K562 (cell line): ENCODE data around the gene TSHR. TPM values are rescaled to one million over a fixed set of nuclear protein-coding genes. Genes with fewer than 3 reads are reported as not detected.
A peak's percentile ranks its signal among the peaks of the same experiment; 100 is the strongest.

Experiments
- ATAC-seq: fragments of 200-7000 bp; cut with Tn5 transposase; 3 replicates; pipeline ENCODE4 v1.9.1; 2020; ENCODE audit warnings: moderate library complexity
- BruUV-seq: library from RNA; stranded (reverse); fragments of 400-500 nt; replicated peaks from 2 replicates; lab custom pipeline; 2021; lab: Mats Ljungman, UMichigan
- CTCF ChIA-PET: fragments of 300-600 bp; formaldehyde crosslinking; extraction: SDS; loops from one replicate; lab custom pipeline; 2021; ENCODE audit warnings: low intra/inter-chr PET ratio; lab: Yijun Ruan, JAX
- POLR2A ChIA-PET: fragments of 300-600, 350-650 bp; sonication (Branson Sonifier 250); formaldehyde crosslinking; extraction: SDS; loops from one replicate; lab custom pipeline; 2021; ENCODE audit warnings: antibody characterized with exemption, inconsistent platforms; lab: Yijun Ruan, JAX
- DNase-seq, 4 experiments: peaks; one replicate each; pipeline versions ENCODE4 v3.0.0 to v3.0.0-alpha.2; 2011 to 2018; ENCODE audit warnings: low spot score in 3 of 4, mixed read lengths in 3 of 4; ENCODE audit errors: extremely low read depth in 1 of 4
- FAIRE-seq: peaks from 2 replicates; lab custom pipeline; 2011; peaks lifted over from hg19 to GRCh38; lab: Jason Lieb, UNC
- H2AFZ ChIP-seq: 2 replicates; pipeline ENCODE4 v1.6.0; 2011; ENCODE audit warnings: low read depth, low read length, control low read depth, inconsistent platforms
- H3K27ac ChIP-seq: fragments of 200-600 bp; 3 replicates; pipeline ENCODE4 v1.8.0; 2011; ENCODE audit warnings: low read depth, mild to moderate bottlenecking, control low read depth, inconsistent platforms, low read length, moderate library complexity, mixed read lengths; ENCODE audit errors: extremely low read depth
- H3K27me3 ChIP-seq, 2 experiments: fragments of 300-600 bp in 1 of 2; 2 replicates in 1 of 2; 3 replicates in 1 of 2; pipeline versions ENCODE4 v1.6.0 to v1.8.0; 2011; ENCODE audit warnings: inconsistent platforms in 2 of 2, low read length in 2 of 2, mild to moderate bottlenecking in 1 of 2, mixed read lengths in 1 of 2, moderate library complexity in 1 of 2; ENCODE audit not compliant: control insufficient read depth in 2 of 2, insufficient read depth in 2 of 2
- H3K36me3 ChIP-seq: fragments of 300-600 bp; 3 replicates; pipeline ENCODE4 v1.8.0; 2011; ENCODE audit warnings: mild to moderate bottlenecking, low read length, inconsistent platforms; ENCODE audit not compliant: control insufficient read depth, insufficient read depth
- H3K4me1 ChIP-seq, 2 experiments: fragments of 200-600 bp in 1 of 2; replicated peaks in 1 of 2; 2 replicates in 1 of 2; 3 replicates in 1 of 2; pipeline versions ENCODE4 v1.5.1 to v1.8.0; 2011; ENCODE audit warnings: inconsistent platforms in 2 of 2, low read length in 2 of 2, mild to moderate bottlenecking in 1 of 2, mixed read lengths in 1 of 2, moderate library complexity in 1 of 2; ENCODE audit not compliant: control insufficient read depth in 2 of 2, insufficient read depth in 2 of 2
- H3K4me2 ChIP-seq: 2 replicates; pipeline ENCODE4 v1.6.1; 2011; ENCODE audit warnings: low read length, control low read depth, inconsistent platforms, mixed read lengths; ENCODE audit not compliant: insufficient read depth
- H3K4me3 ChIP-seq: fragments of 200-600 bp; sonication (generic), shearing (Covaris generic); 2 replicates; pipeline ENCODE4 v1.5.1; 2016; ENCODE audit warnings: control low read depth, inconsistent platforms
- H3K79me2 ChIP-seq: fragments of 200-600 bp; 3 replicates; pipeline ENCODE4 v1.8.0; 2011; ENCODE audit warnings: low read length, inconsistent platforms; ENCODE audit not compliant: control insufficient read depth, insufficient read depth
- H3K9ac ChIP-seq, 2 experiments: 2 replicates each; pipeline versions ENCODE4 v1.6.0 to v1.6.1; 2011; ENCODE audit warnings: low read depth in 2 of 2, low read length in 2 of 2, control low read depth in 1 of 2, inconsistent platforms in 1 of 2, mild to moderate bottlenecking in 1 of 2, mixed read lengths in 1 of 2; ENCODE audit not compliant: insufficient read depth in 1 of 2
- H3K9me1 ChIP-seq: one replicate; pipeline ENCODE4 v1.6.0; 2011; ENCODE audit warnings: inconsistent platforms, mild to moderate bottlenecking, low read length, moderate library complexity; ENCODE audit not compliant: control insufficient read depth, insufficient read depth
- H3K9me3 ChIP-seq: replicated peaks from 2 replicates; pipeline ENCODE4 v1.5.1; 2011; ENCODE audit warnings: low read depth, low read length, inconsistent platforms; ENCODE audit not compliant: control insufficient read depth, insufficient read depth
- H4K20me1 ChIP-seq: replicated peaks from 2 replicates; pipeline ENCODE4 v1.6.1; 2011; ENCODE audit warnings: low read length, inconsistent platforms, mixed read lengths; ENCODE audit not compliant: control insufficient read depth, insufficient read depth
- CTCF ChIP-seq, 3 experiments: IDR thresholded peaks in 2 of 3; conservative IDR thresholded peaks in 1 of 3; 2 replicates each; pipeline ENCODE4 v1.5.1; 2011 to 2012; ENCODE audit warnings: low read length in 3 of 3, mild to moderate bottlenecking in 3 of 3, control low read depth in 2 of 3, improper control_type of control experiment in 1 of 3, inconsistent platforms in 1 of 3, low read depth in 1 of 3, mixed read lengths in 1 of 3, moderate library complexity in 1 of 3; ENCODE audit not compliant: insufficient read depth in 2 of 3
- FOS ChIP-seq: IDR thresholded peaks from 3 replicates; pipeline ENCODE4 v1.6.1; 2011; ENCODE audit not compliant: insufficient read length; ENCODE audit errors: extremely low read depth
- NUFIP1 ChIP-seq: fragments of 450-650 bp; IDR thresholded peaks from 2 replicates; pipeline ENCODE4 v1.6.1; 2018; ENCODE audit not compliant: partially characterized antibody
- RAD21 ChIP-seq, 2 experiments: fragments of 250-450 bp in 1 of 2; fragments of 450-650 bp in 1 of 2; sonication (Bioruptor Pico) in 1 of 2; formaldehyde crosslinking in 1 of 2; IDR thresholded peaks in 1 of 2; conservative IDR thresholded peaks in 1 of 2; 2 replicates each; pipeline versions ENCODE4 v1.4.0 to v1.8.0; 2020 to 2022; ENCODE audit warnings: mild to moderate bottlenecking in 2 of 2, moderate library complexity in 1 of 2
- SMC3 ChIP-seq: conservative IDR thresholded peaks from 2 replicates; pipeline ENCODE4 v1.6.1; 2011; ENCODE audit warnings: low read depth, low read length, improper control_type of control experiment; ENCODE audit not compliant: insufficient read depth
- ZNF239 ChIP-seq: fragments of 250-450 bp; sonication (Bioruptor Pico); IDR thresholded peaks from 2 replicates; pipeline ENCODE4 v1.4.0; 2020; ENCODE audit warnings: mild to moderate bottlenecking
- WGBS: fragments of 100-300 bp; shearing (Covaris generic); methylation state at CpG from one replicate; pipeline ENCODE4 v1.1.6; 2016; ENCODE audit warnings: low coverage, mixed read lengths; ENCODE audit not compliant: insufficient coverage; ENCODE audit errors: missing lambda C conversion rate; 5-methylcytosine and 5-hydroxymethylcytosine counted together
- in situ Hi-C: fragments of 300-500 bp; cut with MboI; formaldehyde crosslinking; loops from 4 replicates; pipeline ENCODE4 v1.15.0; 2018; ENCODE audit warnings: inconsistent platforms, mixed read lengths
- intact Hi-C: fragments of 100-400 bp; cut with micrococcal nuclease; formaldehyde crosslinking; loops from 2 replicates; pipeline ENCODE4 v1.14.2; 2022
- polyA plus RNA-seq, 8 experiments: library from polyadenylated mRNA; depleted of rRNA in 4 of 8; stranded (reverse) in 5 of 8; unstranded in 3 of 8; fragments of >200 nt; fragmentation: Nextera tagmentation in 2 of 8; fragmentation: Illumina TruSeq in 1 of 8; extraction: Ambion mirVana in 2 of 8; extraction: Trizol in 1 of 8; gene quantifications; 2 replicates each; pipeline versions ENCODE4 v1.2.1 to v1.2.3, GENCODE V29; 2011 to 2014; ENCODE audit warnings: inconsistent platforms in 1 of 8, missing spikeins in 1 of 8
- total RNA-seq, 7 experiments: library from RNA; depleted of rRNA in 6 of 7; stranded (reverse); fragments of >200 nt in 6 of 7; fragmentation: Illumina TruSeq in 2 of 7; extraction: Trizol in 2 of 7; gene quantifications; 2 replicates each; pipeline versions ENCODE4 v1.2.1 to v1.2.3, GENCODE V29; 2011 to 2021; ENCODE audit warnings: low replicate concordance in 1 of 7
- TF ChIP-seq, protein P1 (sequence below): fragments of 450-650 bp; formaldehyde crosslinking; IDR thresholded peaks from 2 replicates; pipeline ENCODE4 v1.4.0; 2020; ENCODE audit warnings: mild to moderate bottlenecking, moderate library complexity

Gene TSHR
- total and polyA plus RNA-seq, 9 of the 15 experiments (the other 6 are each of a cell fraction or from before 2014, with no cell fraction given), result 0.01 to 0.10 TPM; not detected in 7

DNA sequence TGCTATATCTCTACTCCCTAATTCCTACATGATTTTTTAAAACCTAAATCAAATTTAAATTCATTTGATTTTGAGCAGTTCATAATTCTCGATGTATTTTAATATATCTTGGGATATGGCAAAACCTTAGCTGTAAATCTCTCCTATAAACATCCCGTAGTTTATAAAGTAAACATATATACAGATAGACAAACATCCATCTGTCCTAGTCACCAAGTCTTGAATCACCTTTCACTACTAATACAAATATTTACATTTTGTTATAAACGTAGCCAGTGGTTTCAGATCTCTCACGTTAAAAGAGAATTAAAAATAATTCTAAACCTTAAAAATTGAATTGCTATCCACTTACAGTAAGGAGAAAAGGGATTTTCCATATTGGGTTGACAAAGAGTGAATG, 107.0 kb downstream of the TSHR start:
- ATAC-seq (no peak), FAIRE-seq (no peak)
- intact Hi-C loops, result loop anchor here (1.0 to 2.0 kb wide), 3 partner anchors 66 to 108 kb away; partner anchors contain the start of gene TSHR

GRCh38 chr14:81062816-81063215, 107.4 kb downstream of the TSHR start:
- intact Hi-C loops, result loop anchor here (1.0 to 2.0 kb wide), 3 partner anchors 67 to 108 kb away; partner anchors contain the start of gene TSHR
- POLR2A ChIA-PET, result no interaction called here
- BruUV-seq, result no TSS peak
- peak; percentile 61 for FAIRE-seq
- CTCF ChIA-PET, result interaction anchor here (0.6 kb wide), 1 partner anchor 10 kb away, joined by 3 read pairs; no protein-coding TSS in a partner anchor
- DNase-seq, result peak; percentile 5 to 38 (median 19)
- in situ Hi-C loops, result loop anchor here (5.0 kb wide), 1 partner anchor 106 kb away; the partner anchor contains the start of gene TSHR
- H3K79me2 ChIP-seq, result no peaks in the 10 kb centered on the region
- H3K27ac ChIP-seq, result no peak overlapping the region
- no peak overlapping the region for H3K9ac ChIP-seq
- no peaks in the 10 kb centered on the region for H3K4me1 ChIP-seq
- H4K20me1 ChIP-seq, result no peaks in the 10 kb centered on the region
- 0% methylated on average over 4 of the region's 4 CpGs for WGBS
- H3K27me3 ChIP-seq, result no peaks in the 10 kb centered on the region; a peak in 1 of 5 replicates
- no peaks in the 10 kb centered on the region for H3K9me3 ChIP-seq
- H3K4me3 ChIP-seq, result no peak overlapping the region
- no peaks in the 10 kb centered on the region for H3K9me1 ChIP-seq
- H3K4me2 ChIP-seq, result no peak overlapping the region; the same call in 1 of the 2 replicates
- ATAC-seq, result peak; percentile 90
- H3K36me3 ChIP-seq, result no peaks in the 10 kb centered on the region
- peak overlapping the region; percentile 44; the same call in 1 of the 2 replicates for H2AFZ ChIP-seq
- TF ChIP-seq CTCF (IDR thresholded peaks at IDR 0.05 in 2 of 3, conservative IDR thresholded peaks at IDR 0.05 in 1 of 3; ENCODE audit: insufficient read depth in 2 of 3, low read depth in 1 of 3, low read length in 3 of 3), result peak; percentile 46 to 60 (median 57)
- no peak for TF ChIP-seq ZNF239 (CRISPR knock-in tag)
- peak; percentile 55 to 73 for TF ChIP-seq RAD21 (CRISPR knock-in tag; conservative IDR thresholded peaks at IDR 0.05 in 1 of 2, IDR thresholded peaks at IDR 0.05 in 1 of 2)
- TF ChIP-seq, protein P1, sequence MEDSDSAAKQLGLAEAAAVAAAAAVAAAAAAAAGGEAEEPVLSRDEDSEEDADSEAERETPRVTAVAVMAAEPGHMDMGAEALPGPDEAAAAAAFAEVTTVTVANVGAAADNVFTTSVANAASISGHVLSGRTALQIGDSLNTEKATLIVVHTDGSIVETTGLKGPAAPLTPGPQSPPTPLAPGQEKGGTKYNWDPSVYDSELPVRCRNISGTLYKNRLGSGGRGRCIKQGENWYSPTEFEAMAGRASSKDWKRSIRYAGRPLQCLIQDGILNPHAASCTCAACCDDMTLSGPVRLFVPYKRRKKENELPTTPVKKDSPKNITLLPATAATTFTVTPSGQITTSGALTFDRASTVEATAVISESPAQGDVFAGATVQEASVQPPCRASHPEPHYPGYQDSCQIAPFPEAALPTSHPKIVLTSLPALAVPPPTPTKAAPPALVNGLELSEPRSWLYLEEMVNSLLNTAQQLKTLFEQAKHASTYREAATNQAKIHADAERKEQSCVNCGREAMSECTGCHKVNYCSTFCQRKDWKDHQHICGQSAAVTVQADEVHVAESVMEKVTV (CRISPR knock-in tag), result 0 out of 2 replicates have a peak, but pooled peaks have one; percentile 25
- TF ChIP-seq FOS, result no peak
- TF ChIP-seq SMC3, result 0 out of 2 replicates have a peak, but pooled peaks have one; percentile 25

More for the DNA sequence above, 107.0 kb downstream of the TSHR start:
- no peak for TF ChIP-seq NUFIP1
- POLR2A ChIA-PET, result no interaction called here
- Histone ChIP-seq H4K20me1 (no peaks in the 10 kb centered on the region), H3K4me1 (no peaks in the 10 kb centered on the region), H3K27me3 (no peaks in the 10 kb centered on the region; a peak in 1 of 5 replicates), H3K4me3 (no peak overlapping the region), H3K79me2 (no peaks in the 10 kb centered on the region), H3K27ac (no peak overlapping the region), H2AFZ (peak overlapping the region; percentile 44; the same call in 1 of the 2 replicates), H3K36me3 (no peaks in the 10 kb centered on the region), H3K4me2 (no peak overlapping the region; the same call in 1 of the 2 replicates), H3K9me1 (no peaks in the 10 kb centered on the region), H3K9ac (no peak overlapping the region), H3K9me3 (no peaks in the 10 kb centered on the region)
- 8% methylated on average over 4 of the region's 4 CpGs for WGBS
- no TSS peak for BruUV-seq
- in situ Hi-C loops, result loop anchor here (5.0 kb wide), 1 partner anchor 105 kb away; the partner anchor contains the start of gene TSHR
- no peak for DNase-seq
- CTCF ChIA-PET, result interaction anchor here (0.6 kb wide), 1 partner anchor 10 kb away, joined by 3 read pairs; no protein-coding TSS in a partner anchor
